IPS DF 6.9 (cell line): ENCODE data around the gene IER3.

Experiments used
- DNase-seq: peaks from one replicate; pipeline ENCODE4 v3.0.0-alpha.2; 2013; ENCODE audit warnings: low read depth, low spot score
- H3K27ac ChIP-seq: one replicate; pipeline ENCODE4 v1.5.1; 2013; ENCODE audit warnings: low read length, control low read depth
- H3K27me3 ChIP-seq: 2 replicates; pipeline ENCODE4 v1.6.1; 2013; ENCODE audit warnings: mild to moderate bottlenecking, low read length; ENCODE audit not compliant: control insufficient read depth, insufficient read depth
- H3K36me3 ChIP-seq: 2 replicates; pipeline ENCODE4 v1.6.1; 2013; ENCODE audit warnings: low read length; ENCODE audit not compliant: control insufficient read depth, insufficient read depth
- H3K4me1 ChIP-seq: 2 replicates; pipeline ENCODE4 v1.6.1; 2013; ENCODE audit warnings: low read length; ENCODE audit not compliant: control insufficient read depth, insufficient read depth
- H3K4me3 ChIP-seq: 2 replicates; pipeline ENCODE4 v1.5.1; 2013; ENCODE audit warnings: mild to moderate bottlenecking, low read length
- H3K9me3 ChIP-seq: 2 replicates; pipeline ENCODE4 v1.6.1; 2013; ENCODE audit warnings: low read length, inconsistent platforms; ENCODE audit not compliant: control insufficient read depth, insufficient read depth
- WGBS: extraction: QIAGEN DNeasy Blood & Tissue Kit; methylation state at CpG from one replicate; pipeline ENCODE4 v1.1.7; 2013; ENCODE audit warnings: mixed read lengths, missing lambda C conversion rate; ENCODE audit not compliant: insufficient read length, insufficient coverage; 5-methylcytosine and 5-hydroxymethylcytosine counted together

IER3 gene

DNA sequence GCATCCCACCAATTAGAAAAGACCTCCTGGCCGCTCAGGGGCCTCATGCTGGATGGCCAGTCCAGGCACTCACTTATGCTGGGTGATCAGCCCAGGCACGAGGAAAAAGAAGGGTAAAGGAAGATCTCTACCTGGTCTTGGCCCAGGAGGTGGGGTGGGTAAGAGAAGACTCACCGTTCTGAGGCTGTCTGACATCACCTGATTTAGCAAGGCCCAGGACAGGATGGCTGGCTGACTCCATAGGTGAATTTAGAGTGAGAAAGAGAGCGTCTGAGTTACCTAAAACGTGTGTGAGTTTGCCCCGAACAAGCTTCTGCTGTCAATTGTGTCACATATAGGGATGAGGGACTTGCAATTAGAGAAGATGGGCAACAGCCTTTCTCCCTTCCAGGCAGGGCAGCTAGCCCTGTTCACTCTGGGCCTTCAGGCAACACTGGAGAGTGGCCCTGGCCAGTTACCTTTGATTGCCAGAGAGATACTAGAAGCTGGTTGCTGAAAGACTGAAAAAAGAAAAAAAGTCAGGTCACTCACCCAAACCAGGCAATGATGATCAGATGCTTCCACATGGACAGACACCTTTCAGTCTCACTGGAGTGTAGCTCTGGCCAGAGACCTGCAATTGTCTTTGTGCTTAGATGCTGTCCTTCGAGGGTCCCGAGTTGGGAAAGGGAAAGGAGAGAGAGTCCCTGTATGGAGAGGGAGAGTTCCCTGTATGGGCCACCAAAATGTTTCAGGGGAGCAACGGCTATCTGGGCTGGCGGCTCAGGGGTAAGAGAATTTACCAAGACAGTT is 35.7 kb upstream of the IER3 start:
- no peaks in the 10 kb centered on the region for H3K4me1 ChIP-seq
- no peaks in the 10 kb centered on the region for H3K9me3 ChIP-seq
- no peaks in the 10 kb centered on the region for H3K36me3 ChIP-seq
- no peak overlapping the region for H3K4me3 ChIP-seq
- WGBS, result no CpG with 5 or more reads among the region's 10 CpGs
- no peaks in the 10 kb centered on the region for H3K27me3 ChIP-seq
- no peak overlapping the region for H3K27ac ChIP-seq
- no peak for DNase-seq

DNA sequence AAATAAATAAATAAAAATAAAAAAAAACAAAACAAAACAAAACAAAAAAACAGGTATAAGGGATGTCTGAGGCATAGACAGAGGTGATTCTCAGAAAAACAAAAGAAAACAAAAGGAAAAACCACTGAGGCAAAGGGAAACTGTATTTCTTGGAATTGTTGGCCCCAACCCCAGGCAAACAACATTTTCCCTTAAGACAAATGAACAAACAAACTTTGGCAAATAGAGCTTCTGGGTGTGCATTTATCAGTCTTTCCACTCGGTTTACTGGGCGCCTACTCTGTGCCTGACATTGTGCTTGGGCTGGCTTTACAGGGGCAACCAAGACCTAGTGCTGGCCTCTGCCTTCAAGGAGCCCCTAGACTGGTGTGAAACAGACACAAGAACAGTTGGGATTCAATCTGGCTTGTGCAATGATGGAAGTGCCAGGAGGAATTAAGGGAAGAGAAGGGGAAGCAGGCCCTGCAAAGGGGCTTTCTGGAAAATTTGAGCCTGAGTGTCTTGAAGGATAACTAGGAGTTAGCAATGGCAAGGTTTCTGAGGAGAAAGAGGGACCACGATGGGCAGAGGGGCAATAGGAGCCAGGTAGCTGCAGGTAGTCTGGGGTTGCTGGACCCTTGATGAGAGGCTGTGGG is 33.8 kb upstream of the IER3 start:
- Histone ChIP-seq H3K36me3 (no peaks in the 10 kb centered on the region), H3K27me3 (no peaks in the 10 kb centered on the region), H3K27ac (no peak overlapping the region), H3K4me1 (no peaks in the 10 kb centered on the region), H3K9me3 (no peaks in the 10 kb centered on the region), H3K4me3 (no peak overlapping the region)
- no peak for DNase-seq
- no CpG with 5 or more reads among the region's 3 CpGs for WGBS

DNA sequence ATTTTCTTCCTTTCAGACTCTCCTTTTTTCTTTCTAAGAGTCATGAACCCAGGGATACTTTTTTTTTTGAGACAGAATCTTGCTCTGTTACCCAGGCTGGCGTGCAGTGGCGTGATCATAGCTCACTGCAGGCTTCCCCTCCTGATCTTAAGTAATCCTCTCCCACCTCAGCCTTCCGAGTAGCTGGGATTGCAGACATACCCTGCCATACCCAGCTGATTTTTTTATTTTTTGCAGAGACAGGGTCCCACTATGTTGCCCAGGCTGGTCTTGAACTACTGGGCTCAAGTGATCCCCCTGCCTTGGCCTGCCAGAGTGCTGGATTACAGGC is 32.8 kb upstream of the IER3 start:
- WGBS, result no CpG with 5 or more reads among the region's 3 CpGs
- Histone ChIP-seq H3K4me3 (no peak overlapping the region), H3K27me3 (no peaks in the 10 kb centered on the region), H3K36me3 (no peaks in the 10 kb centered on the region), H3K27ac (no peak overlapping the region), H3K4me1 (no peaks in the 10 kb centered on the region), H3K9me3 (no peaks in the 10 kb centered on the region)
- no peak for DNase-seq

DNA sequence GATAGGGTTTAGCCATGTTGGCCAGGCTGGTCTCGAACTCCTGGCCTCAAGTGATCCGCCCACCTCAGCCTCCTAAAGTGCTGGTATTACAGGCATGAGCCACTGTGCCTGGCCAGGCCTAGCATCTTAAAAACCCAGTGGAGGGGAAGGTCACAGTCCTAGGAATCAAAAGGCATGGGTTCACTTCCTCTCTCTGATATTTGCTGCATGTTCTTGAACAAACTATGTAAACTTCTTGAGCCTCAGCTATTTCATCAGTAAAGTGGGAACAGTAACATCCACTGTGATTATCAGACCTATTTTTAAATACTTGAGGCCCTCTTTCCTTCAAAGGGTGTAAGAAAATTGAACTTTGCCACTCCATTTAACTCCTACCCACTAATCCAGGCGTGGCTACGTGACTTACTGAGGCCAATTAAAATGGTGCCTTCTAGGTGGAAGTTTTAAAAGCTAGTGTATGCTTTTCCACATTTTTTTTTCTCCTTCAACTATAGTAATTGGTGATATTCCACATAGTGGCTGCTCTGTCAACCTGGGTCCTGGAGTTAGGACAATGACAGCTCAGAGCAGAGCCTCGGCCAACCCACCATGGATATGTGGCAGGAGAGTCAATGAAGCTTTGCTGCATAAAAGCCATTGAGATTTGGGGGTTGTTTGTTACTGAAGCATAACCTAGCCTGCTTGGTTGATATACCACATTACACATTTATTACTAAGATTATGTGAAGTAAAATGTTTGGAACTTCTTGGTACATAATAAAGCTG is 32.2 kb upstream of the IER3 start:
- H3K27me3 ChIP-seq, result no peaks in the 10 kb centered on the region
- H3K27ac ChIP-seq, result no peak overlapping the region
- no peaks in the 10 kb centered on the region for H3K9me3 ChIP-seq
- WGBS, result no CpG with 5 or more reads among the region's 5 CpGs
- H3K4me1 ChIP-seq, result no peaks in the 10 kb centered on the region
- no peaks in the 10 kb centered on the region for H3K36me3 ChIP-seq
- no peak for DNase-seq
- H3K4me3 ChIP-seq, result no peak overlapping the region

DNA sequence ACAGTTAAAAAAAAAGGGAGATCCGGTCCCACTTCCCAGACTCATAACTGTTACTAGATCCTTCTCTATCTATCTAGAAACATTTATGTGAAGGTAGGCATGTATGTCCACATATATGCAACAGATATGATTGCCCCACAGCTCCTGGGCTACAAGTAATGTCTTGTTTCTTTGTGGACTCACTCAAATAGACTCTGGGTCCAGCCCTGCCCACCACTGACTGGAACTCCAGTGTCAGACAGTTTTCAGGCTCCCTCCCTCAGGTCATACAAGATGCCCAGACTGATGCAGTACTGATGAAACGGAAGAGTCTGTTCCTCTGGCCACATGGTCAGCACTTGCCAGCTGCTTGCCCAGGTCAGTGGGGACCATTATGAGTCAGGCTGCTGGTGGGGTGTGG is 30.8 kb upstream of the IER3 start:
- H3K27ac ChIP-seq, result no peak overlapping the region
- DNase-seq, result no peak
- no peaks in the 10 kb centered on the region for H3K36me3 ChIP-seq
- no CpG with 5 or more reads among the region's 2 CpGs for WGBS
- H3K4me1 ChIP-seq, result no peaks in the 10 kb centered on the region
- no peaks in the 10 kb centered on the region for H3K27me3 ChIP-seq
- H3K9me3 ChIP-seq, result no peaks in the 10 kb centered on the region
- no peak overlapping the region for H3K4me3 ChIP-seq

DNA sequence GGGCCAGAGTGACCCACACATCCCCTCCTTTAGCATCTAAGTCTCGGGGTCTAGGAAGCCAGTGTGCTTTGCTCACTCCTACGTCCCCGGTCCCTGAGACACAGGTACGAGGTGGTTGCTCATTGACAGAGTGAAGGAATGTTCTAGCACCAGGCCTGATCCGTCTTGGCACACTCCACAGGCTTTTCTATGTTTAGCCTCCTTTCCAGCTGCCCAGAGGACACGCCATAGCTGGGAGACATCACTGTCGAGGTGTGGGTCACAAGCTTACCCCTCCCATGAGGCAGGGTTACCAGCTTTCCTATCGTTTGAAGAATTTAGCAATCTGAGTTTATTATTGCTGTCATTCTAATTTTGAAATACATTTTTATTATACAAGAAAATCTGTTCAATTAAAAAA is 30.4 kb upstream of the IER3 start:
- no CpG with 5 or more reads among the region's 8 CpGs for WGBS
- no peaks in the 10 kb centered on the region for H3K36me3 ChIP-seq
- no peak overlapping the region for H3K27ac ChIP-seq
- no peak overlapping the region for H3K4me3 ChIP-seq
- no peaks in the 10 kb centered on the region for H3K27me3 ChIP-seq
- no peak for DNase-seq
- no peaks in the 10 kb centered on the region for H3K4me1 ChIP-seq
- H3K9me3 ChIP-seq, result no peaks in the 10 kb centered on the region

DNA sequence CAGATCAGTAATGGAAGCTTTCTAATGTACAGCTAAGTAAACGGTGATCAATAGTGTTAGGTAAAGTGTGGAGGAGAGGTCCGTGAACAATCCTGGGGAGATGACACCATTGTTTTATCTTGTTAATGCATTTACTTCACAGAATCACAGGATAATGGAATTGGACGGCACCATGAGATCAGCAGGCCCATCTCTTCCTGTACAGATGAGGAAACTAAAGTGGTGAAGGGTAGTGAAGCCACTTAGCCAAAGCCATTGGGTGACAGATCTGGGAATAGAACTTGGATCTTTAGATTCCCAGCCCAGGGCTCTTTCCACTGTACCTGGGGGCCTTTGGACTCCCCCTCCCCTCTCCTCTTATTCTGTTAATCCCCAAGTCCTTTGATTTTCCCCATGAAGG is 26.2 kb upstream of the IER3 start:
- Histone ChIP-seq H3K9me3 (no peaks in the 10 kb centered on the region), H3K36me3 (no peaks in the 10 kb centered on the region), H3K4me1 (peaks cover 6% of the 10 kb centered on the region; the same call in 1 of the 2 replicates), H3K4me3 (no peak overlapping the region), H3K27me3 (no peaks in the 10 kb centered on the region), H3K27ac (no peak overlapping the region)
- DNase-seq, result no peak
- no CpG with 5 or more reads among the region's 3 CpGs for WGBS

DNA sequence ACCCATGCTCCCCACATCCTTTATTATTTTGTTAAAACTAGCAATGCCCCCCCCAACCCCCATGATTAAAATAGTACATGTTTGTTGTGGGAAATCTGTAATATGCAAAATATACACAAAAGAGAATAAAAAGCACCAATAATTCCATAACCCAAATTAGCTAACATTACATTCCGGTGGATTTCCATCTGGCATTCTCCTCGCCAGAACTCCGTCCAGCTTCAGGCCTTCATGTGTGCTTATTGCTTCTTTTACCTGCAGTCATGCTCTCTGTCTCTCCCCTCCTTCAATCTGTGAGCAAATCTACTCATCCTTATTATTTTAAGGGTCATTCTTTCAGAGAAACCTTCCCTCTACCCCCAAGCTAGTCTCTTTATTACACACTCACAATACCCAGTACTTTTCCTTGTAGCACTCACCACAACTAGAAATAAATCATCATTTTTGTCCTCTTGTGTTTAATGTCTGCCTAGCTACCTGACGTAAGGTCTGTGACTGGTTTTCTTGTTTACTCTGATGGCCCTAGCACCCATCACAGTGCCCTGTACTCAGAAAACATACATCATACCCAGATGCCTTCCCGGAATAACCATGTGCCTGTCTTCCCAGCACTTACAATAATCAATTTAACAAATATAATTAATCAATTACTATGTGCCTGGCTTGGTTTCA is 25.6 kb upstream of the IER3 start:
- H3K9me3 ChIP-seq, result no peaks in the 10 kb centered on the region
- no peaks in the 10 kb centered on the region for H3K27me3 ChIP-seq
- H3K4me1 ChIP-seq, result peaks cover 6% of the 10 kb centered on the region; the same call in 1 of the 2 replicates
- no peak overlapping the region for H3K4me3 ChIP-seq
- no peak for DNase-seq
- no peak overlapping the region for H3K27ac ChIP-seq
- H3K36me3 ChIP-seq, result no peaks in the 10 kb centered on the region
- 100% methylated on average over 1 of the region's 5 CpGs for WGBS

DNA sequence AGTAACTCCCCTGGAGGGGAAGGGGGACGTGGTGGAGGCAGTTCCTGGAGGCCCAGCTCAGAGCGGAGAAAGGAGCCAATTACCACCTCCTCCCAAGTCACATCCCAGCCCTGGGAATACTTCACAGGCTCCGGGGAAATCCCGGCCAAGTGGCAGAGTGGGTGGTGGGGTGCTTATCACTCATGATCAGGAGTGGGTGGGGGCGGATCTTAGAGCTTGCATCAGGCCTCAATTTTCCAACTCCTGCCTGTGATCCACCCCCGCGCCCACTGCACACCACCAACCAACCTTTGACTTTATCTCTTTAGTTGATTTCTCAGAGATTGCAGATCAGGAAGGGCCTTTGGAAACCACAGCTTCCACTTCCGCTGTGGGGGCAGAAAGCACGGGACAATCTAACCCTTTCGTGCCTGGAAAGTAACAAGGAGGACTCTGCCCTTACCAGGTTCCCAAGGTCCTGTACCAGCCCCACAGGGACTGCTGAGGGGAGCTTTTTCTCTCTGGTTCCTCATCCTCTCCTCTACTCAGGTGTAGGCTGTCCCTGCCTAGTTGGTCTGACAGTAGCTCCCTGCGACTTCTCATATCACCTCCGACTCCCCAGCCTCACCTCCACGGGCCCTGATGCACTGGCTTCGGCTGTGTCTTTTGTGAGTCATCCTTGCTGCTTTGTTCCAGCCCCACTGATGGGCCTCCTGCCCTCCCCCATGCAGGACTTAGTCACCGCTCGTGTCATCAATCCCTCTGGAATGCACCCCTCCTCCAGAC is 24.9 kb upstream of the IER3 start:
- Histone ChIP-seq H3K9me3 (no peaks in the 10 kb centered on the region), H3K4me1 (peaks cover 6% of the 10 kb centered on the region; the same call in 1 of the 2 replicates), H3K27me3 (no peaks in the 10 kb centered on the region), H3K4me3 (no peak overlapping the region), H3K27ac (no peak overlapping the region), H3K36me3 (no peaks in the 10 kb centered on the region)
- no peak for DNase-seq
- WGBS, result no CpG with 5 or more reads among the region's 16 CpGs

DNA sequence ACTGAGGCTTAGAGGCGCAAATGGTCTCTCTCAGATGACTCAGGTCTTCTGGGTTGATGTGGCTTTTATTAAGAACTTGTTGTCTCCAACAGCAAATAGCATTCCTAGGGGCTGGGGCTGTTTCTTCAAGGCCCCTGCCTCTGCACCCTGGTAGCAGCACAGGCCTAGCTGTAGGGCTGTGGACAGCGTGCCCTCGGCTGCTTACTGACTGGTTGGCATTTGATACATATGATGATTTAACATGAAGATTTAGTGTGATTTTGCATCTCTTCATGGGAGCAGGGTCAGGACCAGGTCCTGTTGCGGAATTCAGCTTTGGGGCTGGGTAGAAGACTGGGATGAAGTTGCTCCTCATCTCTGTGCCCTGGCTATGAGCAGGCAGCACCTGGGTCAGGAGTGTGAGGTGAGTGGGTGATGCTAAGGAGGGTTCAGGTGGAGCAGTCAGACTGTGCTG is 24.3 kb upstream of the IER3 start:
- H3K27me3 ChIP-seq, result no peaks in the 10 kb centered on the region
- no peaks in the 10 kb centered on the region for H3K36me3 ChIP-seq
- no peaks in the 10 kb centered on the region for H3K9me3 ChIP-seq
- H3K27ac ChIP-seq, result no peak overlapping the region
- DNase-seq, result no peak
- no peak overlapping the region for H3K4me3 ChIP-seq
- H3K4me1 ChIP-seq, result peaks cover 10% of the 10 kb centered on the region
- WGBS, result no CpG with 5 or more reads among the region's 4 CpGs
